22Rv1 (cell line): ENCODE data around the gene PIP5K1A.
"Not testable (repeated sequence)": the region's sequence is repeated elsewhere in the genome, so short reads cannot be mapped to it uniquely, and the experiment has no call there.

Experiments
- ZFX ChIP-seq: fragments of 450-650 bp; IDR thresholded peaks from 2 replicates; pipeline ENCODE4 v1.6.1; 2017; ENCODE audit warnings: antibody characterized with exemption, borderline replicate concordance
- TF ChIP-seq, protein P1 (sequence below): fragments of 450-650 bp; IDR thresholded peaks from 2 replicates; pipeline ENCODE4 v1.5.1; 2017; ENCODE audit warnings: mild to moderate bottlenecking

GRCh38 chr1:151194894-151195594, 3.3 kb upstream of the PIP5K1A start:
- TF ChIP-seq, protein P1, sequence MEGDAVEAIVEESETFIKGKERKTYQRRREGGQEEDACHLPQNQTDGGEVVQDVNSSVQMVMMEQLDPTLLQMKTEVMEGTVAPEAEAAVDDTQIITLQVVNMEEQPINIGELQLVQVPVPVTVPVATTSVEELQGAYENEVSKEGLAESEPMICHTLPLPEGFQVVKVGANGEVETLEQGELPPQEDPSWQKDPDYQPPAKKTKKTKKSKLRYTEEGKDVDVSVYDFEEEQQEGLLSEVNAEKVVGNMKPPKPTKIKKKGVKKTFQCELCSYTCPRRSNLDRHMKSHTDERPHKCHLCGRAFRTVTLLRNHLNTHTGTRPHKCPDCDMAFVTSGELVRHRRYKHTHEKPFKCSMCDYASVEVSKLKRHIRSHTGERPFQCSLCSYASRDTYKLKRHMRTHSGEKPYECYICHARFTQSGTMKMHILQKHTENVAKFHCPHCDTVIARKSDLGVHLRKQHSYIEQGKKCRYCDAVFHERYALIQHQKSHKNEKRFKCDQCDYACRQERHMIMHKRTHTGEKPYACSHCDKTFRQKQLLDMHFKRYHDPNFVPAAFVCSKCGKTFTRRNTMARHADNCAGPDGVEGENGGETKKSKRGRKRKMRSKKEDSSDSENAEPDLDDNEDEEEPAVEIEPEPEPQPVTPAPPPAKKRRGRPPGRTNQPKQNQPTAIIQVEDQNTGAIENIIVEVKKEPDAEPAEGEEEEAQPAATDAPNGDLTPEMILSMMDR: not testable (repeated sequence)
- TF ChIP-seq ZFX: not testable (repeated sequence)
